ENCODE results near the gene CLINT1.
A peak's percentile ranks its signal among the peaks of the same experiment; 100 is the strongest.

CLINT1 gene

DNA sequence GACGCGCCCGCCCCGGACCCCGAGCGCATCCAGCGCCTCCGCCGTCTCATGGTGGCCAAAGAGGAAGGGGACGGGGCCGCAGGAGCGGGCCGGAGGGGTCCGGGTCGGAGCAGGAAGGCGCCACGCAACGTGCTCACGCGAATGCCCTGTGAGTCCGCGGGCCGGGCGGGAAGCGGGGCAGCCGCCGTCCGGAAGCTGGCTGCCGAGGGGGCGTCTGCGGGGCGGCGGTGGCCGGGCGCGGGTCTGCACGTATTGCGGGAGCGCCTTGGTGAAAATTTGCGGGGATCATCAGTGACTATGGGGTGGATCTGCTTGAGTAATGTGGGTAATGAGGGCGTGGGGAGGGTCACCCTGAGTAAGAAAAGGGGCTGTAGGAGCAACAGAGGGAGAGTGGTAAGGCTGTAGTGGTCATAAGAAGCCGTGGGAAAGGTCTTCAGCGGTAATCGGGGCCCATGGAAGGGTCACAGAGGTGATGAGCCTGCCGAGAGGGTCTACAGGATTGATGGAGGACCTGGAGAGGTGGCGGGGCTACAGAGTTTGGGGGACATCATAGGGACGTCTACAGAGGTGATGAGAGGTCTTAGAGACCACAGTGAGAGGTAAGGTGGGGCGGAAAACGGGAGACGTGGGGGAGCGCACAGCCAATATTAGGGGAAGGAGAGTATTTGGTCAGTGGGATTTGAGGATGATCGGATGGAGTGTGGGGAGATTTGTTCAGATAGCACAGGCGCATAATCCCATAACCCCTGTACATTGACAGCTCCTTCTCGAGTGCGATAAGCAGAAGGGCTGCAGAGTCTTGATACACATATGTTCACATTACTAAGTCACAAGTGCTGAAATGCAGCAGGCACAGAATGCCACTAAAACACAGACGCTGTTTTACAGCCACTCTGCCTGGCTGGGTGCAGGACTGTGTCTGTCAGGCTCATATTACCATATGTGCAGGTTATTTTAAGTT is 114.6 kb downstream of the CLINT1 start:
- in situ Hi-C loops (cut with MboI; ENCODE audit: low sequenced_read_pairs, unreplicated experiment): no loop called here

DNA sequence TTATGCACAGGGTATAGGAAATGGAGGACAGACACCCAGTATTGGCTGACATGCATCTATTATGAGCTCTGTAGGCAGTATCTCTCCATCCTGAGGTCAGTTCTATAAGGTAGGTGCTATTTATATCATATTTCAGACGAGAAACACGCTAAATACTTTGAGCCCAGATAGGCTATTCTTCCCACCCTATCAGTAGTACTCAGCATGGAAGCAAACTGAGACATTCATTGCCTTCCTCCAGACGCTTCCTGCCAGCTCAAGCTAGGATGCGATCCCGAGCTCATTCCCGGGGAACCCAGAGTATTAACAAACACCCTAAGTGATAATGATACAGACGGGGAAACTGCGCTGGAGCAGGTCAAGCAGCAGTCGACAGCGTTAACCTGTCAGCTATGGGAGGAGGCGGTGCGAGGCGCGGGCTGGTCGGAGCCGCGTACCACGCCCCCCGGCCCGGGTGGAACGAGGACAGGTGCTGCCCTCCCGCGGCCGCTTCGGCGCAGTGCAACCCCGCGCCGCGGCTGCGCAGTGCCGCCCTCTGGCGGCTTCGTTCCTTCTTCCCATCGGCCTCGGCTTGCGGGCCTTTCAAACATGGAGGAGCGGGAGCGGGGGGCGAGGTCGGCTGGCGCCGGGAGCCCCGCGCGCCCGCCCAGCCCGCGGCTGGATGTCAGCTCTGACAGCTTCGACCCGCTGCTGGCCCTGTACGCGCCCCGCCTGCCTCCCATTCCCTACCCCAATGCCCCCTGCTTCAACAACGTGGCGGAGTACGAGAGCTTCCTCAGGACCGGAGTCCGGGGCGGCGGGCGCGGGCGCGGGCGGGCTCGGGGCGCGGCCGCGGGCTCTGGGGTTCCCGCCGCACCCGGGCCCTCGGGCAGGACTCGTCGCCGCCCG is 115.5 kb downstream of the CLINT1 start, which contains the start of gene LSM11:
LSM11 (plus strand) TSS at position 550 of the 888 bp plus-strand sequence; CDS start at position 589, 39 bp downstream.
- in situ Hi-C loops (cut with MboI; ENCODE audit: low sequenced_read_pairs, unreplicated experiment): no loop called here
- TF ChIP-seq, protein P1, sequence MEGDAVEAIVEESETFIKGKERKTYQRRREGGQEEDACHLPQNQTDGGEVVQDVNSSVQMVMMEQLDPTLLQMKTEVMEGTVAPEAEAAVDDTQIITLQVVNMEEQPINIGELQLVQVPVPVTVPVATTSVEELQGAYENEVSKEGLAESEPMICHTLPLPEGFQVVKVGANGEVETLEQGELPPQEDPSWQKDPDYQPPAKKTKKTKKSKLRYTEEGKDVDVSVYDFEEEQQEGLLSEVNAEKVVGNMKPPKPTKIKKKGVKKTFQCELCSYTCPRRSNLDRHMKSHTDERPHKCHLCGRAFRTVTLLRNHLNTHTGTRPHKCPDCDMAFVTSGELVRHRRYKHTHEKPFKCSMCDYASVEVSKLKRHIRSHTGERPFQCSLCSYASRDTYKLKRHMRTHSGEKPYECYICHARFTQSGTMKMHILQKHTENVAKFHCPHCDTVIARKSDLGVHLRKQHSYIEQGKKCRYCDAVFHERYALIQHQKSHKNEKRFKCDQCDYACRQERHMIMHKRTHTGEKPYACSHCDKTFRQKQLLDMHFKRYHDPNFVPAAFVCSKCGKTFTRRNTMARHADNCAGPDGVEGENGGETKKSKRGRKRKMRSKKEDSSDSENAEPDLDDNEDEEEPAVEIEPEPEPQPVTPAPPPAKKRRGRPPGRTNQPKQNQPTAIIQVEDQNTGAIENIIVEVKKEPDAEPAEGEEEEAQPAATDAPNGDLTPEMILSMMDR (IDR thresholded peaks at IDR 0.05; ENCODE audit: borderline replicate concordance, control extremely low read depth, extremely low read depth, insufficient read depth, missing control alignments): peak; percentile 100

More for the DNA sequence above, 114.6 kb downstream of the CLINT1 start:
- TF ChIP-seq, protein P1 (IDR thresholded peaks at IDR 0.05; ENCODE audit: borderline replicate concordance, control extremely low read depth, extremely low read depth, insufficient read depth, missing control alignments): no peak
- no peak for DNase-seq (ENCODE audit: low spot score)

DNA sequence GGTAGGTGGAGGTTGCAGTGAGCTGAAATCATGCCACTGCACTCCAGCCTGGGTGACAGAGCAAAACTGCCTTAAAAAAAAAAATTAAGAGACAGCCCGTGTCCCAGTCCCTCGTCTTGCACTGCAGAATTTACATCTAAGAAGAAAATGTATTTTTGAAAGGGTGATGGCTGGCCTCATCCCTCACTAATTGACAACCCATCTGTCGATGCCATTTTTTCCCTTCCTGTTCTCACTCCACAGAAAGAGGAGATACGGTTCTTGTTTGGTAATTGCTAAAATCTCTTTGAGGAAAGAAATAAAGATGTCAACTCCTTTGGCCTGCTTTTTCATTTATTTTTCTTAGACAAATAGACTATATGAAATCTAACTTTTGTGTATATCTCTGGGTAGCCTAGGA is 117.8 kb downstream of the CLINT1 start:
- TF ChIP-seq, protein P1 (IDR thresholded peaks at IDR 0.05; ENCODE audit: borderline replicate concordance, control extremely low read depth, extremely low read depth, insufficient read depth, missing control alignments): no peak
- no peak for DNase-seq (ENCODE audit: low spot score)
- in situ Hi-C loops (cut with MboI; ENCODE audit: low sequenced_read_pairs, unreplicated experiment): no loop called here

More for the DNA sequence above, 115.5 kb downstream of the CLINT1 start, which contains the start of gene LSM11:
- DNase-seq (ENCODE audit: low spot score): peak; percentile 96

DNA sequence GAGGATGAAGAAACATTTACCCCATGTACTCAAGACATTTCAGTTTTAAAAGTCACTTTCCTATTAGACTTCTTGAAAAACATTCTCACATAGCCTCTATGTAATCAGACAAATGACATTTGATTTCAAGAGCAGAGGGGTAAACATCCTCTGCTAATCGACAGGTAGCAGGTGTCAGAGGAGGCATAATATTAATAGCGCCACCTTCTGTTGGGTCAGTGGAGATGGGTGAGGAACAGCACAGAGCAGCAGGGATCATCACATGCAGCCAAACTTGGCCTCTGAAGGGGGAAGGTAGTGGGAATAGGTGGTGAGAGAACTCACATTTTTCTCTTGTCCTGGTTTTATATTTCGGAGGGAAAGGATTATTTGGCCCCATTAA is 118.7 kb downstream of the CLINT1 start:
- TF ChIP-seq, protein P1 (IDR thresholded peaks at IDR 0.05; ENCODE audit: borderline replicate concordance, control extremely low read depth, extremely low read depth, insufficient read depth, missing control alignments): peak; percentile 41
- DNase-seq (ENCODE audit: low spot score): peak; percentile 62
- in situ Hi-C loops (cut with MboI; ENCODE audit: low sequenced_read_pairs, unreplicated experiment): no loop called here

DNA sequence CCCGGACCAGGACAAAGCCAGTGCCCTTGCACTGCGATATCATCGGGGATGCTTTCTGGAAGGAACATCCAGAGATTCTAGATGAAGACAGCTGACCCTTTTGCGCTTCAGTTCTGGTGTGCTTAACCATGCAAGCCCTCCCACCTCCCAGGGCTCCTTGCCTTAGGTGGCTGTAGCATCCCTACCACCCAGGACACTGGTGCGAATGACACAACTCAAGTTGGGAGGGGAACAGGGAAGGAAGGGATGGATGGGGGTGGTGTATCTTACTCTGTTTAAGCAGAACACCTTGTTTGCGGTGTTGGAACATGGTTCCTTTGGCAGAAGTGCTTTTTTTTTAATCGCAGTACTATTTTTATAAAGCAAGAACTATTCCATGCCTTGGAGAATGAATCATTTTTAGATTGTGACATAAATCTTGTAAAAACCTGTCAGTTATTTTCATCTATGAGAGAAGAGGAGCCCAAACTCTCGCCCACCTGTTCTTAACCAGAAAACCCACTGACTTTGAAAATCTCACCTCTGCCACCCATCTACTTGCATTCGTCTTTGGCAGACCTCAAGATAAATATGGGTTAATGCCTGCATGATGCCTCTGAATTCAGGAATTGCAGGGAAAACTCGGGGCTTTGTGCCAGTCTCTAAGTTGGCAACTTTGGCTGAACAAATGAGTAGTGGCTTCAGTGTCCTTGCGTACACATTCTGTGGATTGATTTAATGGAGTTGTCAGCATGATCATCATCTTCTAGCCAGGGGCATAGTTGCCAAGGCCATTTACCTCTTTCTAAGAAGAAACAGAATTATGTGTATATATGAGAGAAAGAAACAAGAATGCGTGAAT is 119.3 kb downstream of the CLINT1 start:
- TF ChIP-seq, protein P1 (IDR thresholded peaks at IDR 0.05; ENCODE audit: borderline replicate concordance, control extremely low read depth, extremely low read depth, insufficient read depth, missing control alignments): no peak
- DNase-seq (ENCODE audit: low spot score): no peak
- in situ Hi-C loops (cut with MboI; ENCODE audit: low sequenced_read_pairs, unreplicated experiment): no loop called here
